Measurements from ENCODE around the gene PRKCSH. TPM values are rescaled to one million over a fixed set of nuclear protein-coding genes. Genes with fewer than 3 reads are reported as not detected.
"Not testable (repeated sequence)": the region's sequence is repeated elsewhere in the genome, so short reads cannot be mapped to it uniquely, and the experiment has no call there.

Gene PRKCSH
- polyA plus RNA-seq, 3 donors = 24.9 to 172 (median 28.4) TPM

GRCh38 chr19:11453468-11454341 lies 18.3 kb downstream of the PRKCSH start:
- Histone ChIP-seq H3K9me3 (replicated peaks in 1 of 2; ENCODE audit: control insufficient read depth in 1 of 2, insufficient read depth in 1 of 2, low read length in 2 of 2) (no peaks in the 10 kb centered on the region), H3K27me3 (ENCODE audit: control insufficient read depth in 2 of 2, insufficient read depth in 2 of 2, low read length in 2 of 2) (no peaks in the 10 kb centered on the region), H3K4me2 (replicated peaks; ENCODE audit: extremely low read depth, low read length, poor library complexity, severe bottlenecking) (no peak overlapping the region), H3K79me2 (ENCODE audit: insufficient read depth, low read length) (no peaks in the 10 kb centered on the region), H3K9ac (ENCODE audit: insufficient read depth, low read length, poor library complexity, severe bottlenecking) (no peak overlapping the region), H4K20me1 (ENCODE audit: insufficient read depth, low read length) (no peaks in the 10 kb centered on the region), H3K27ac (ENCODE audit: low read depth in 1 of 2, low read length in 2 of 2) (no peak overlapping the region), H3K36me3 (replicated peaks in 1 of 2; ENCODE audit: control insufficient read depth in 1 of 2, insufficient read depth in 2 of 2, low read length in 2 of 2) (peaks cover 16 to 24% of the 10 kb centered on the region in 2 donors), H3K4me1 (ENCODE audit: control insufficient read depth in 1 of 2, insufficient read depth in 2 of 2, low read length in 2 of 2) (no peaks in the 10 kb centered on the region), H3K4me3 (replicated peaks in 1 of 3; ENCODE audit: low read depth in 2 of 3, low read length in 3 of 3) (no peak overlapping the region), H2AFZ (ENCODE audit: insufficient read depth, low read depth, low read length, poor library complexity, severe bottlenecking) (no peak overlapping the region)
- Mint-ChIP-seq H3K27me3 (ENCODE audit: low read depth in 3 of 3) (peaks cover 4 to 13% (median 9%) of the 10 kb centered on the region in 3 donors), H3K27ac (no peak overlapping the region), H3K4me1 (no peaks in the 10 kb centered on the region), H3K36me3 (peaks cover 16 to 25% of the 10 kb centered on the region in 2 donors), H3K4me3 (no peak overlapping the region), H3K9me3 (peaks cover 0 to 4% (median 0%) of the 10 kb centered on the region in 7 donors)
- DNase-seq = no peak
- 93% methylated on average over 14 of the region's 27 CpGs for WGBS (ENCODE audit: insufficient coverage)
- intact Hi-C loops (cut with micrococcal nuclease) = no loop called here
- TF ChIP-seq, protein P1, sequence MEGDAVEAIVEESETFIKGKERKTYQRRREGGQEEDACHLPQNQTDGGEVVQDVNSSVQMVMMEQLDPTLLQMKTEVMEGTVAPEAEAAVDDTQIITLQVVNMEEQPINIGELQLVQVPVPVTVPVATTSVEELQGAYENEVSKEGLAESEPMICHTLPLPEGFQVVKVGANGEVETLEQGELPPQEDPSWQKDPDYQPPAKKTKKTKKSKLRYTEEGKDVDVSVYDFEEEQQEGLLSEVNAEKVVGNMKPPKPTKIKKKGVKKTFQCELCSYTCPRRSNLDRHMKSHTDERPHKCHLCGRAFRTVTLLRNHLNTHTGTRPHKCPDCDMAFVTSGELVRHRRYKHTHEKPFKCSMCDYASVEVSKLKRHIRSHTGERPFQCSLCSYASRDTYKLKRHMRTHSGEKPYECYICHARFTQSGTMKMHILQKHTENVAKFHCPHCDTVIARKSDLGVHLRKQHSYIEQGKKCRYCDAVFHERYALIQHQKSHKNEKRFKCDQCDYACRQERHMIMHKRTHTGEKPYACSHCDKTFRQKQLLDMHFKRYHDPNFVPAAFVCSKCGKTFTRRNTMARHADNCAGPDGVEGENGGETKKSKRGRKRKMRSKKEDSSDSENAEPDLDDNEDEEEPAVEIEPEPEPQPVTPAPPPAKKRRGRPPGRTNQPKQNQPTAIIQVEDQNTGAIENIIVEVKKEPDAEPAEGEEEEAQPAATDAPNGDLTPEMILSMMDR (IDR thresholded peaks at IDR 0.05) = peak; percentile 53

- H2AFZ ChIP-seq (ENCODE audit: insufficient read depth, low read depth, low read length, poor library complexity, severe bottlenecking) = not testable (repeated sequence)
Observed at GRCh38 chr19:11455233-11455554, 19.8 kb downstream of the PRKCSH start.

More at GRCh38 chr19:11455233-11455554, 19.8 kb downstream of the PRKCSH start:
- WGBS (ENCODE audit: insufficient coverage) = 100% methylated on average over 8 of the region's 9 CpGs
- H3K79me2 ChIP-seq (ENCODE audit: insufficient read depth, low read length); H3K4me3 ChIP-seq (replicated peaks in 1 of 3; ENCODE audit: low read depth in 2 of 3, low read length in 3 of 3); H3K4me3 Mint-ChIP-seq; H3K4me1 Mint-ChIP-seq; H4K20me1 ChIP-seq (ENCODE audit: insufficient read depth, low read length); H3K36me3 Mint-ChIP-seq; H3K27me3 ChIP-seq (ENCODE audit: control insufficient read depth in 2 of 2, insufficient read depth in 2 of 2, low read length in 2 of 2); H3K36me3 ChIP-seq (replicated peaks in 1 of 2; ENCODE audit: control insufficient read depth in 1 of 2, insufficient read depth in 2 of 2, low read length in 2 of 2); intact Hi-C loops (cut with micrococcal nuclease); H3K9ac ChIP-seq (ENCODE audit: insufficient read depth, low read length, poor library complexity, severe bottlenecking); DNase-seq; H3K27ac ChIP-seq (ENCODE audit: low read depth in 1 of 2, low read length in 2 of 2); H3K9me3 ChIP-seq (replicated peaks in 1 of 2; ENCODE audit: control insufficient read depth in 1 of 2, insufficient read depth in 1 of 2, low read length in 2 of 2); H3K4me2 ChIP-seq (replicated peaks; ENCODE audit: extremely low read depth, low read length, poor library complexity, severe bottlenecking); H3K4me1 ChIP-seq (ENCODE audit: control insufficient read depth in 1 of 2, insufficient read depth in 2 of 2, low read length in 2 of 2); H3K9me3 Mint-ChIP-seq: not testable (repeated sequence)
- peak overlapping the region in 1 of 7 donors; percentile 20 for H3K27ac Mint-ChIP-seq
- peaks cover 4 to 14% (median 9%) of the 10 kb centered on the region in 3 donors for H3K27me3 Mint-ChIP-seq (ENCODE audit: low read depth in 3 of 3)
